GM18867 (cell line): ENCODE results near the gene PRKG2.

Source experiments
- ATAC-seq: cut with Tn5 transposase; IDR thresholded peaks from one replicate; pipeline ENCODE4 v1.9.1; 2021; ENCODE audit warnings: mild to moderate bottlenecking, moderate library complexity; ENCODE audit not compliant: unreplicated experiment

The PRKG2 gene

GRCh38 chr4:81217779-81218178 is 2.8 kb upstream of the PRKG2 start:
- ATAC-seq, result no peak

GRCh38 chr4:81215931-81216330 is 909 bp upstream of the PRKG2 start:
- ATAC-seq, result no peak

- no peak for ATAC-seq
These were observed 710 bp downstream of the PRKG2 start for GRCh38 chr4:81214144-81214880.

- ATAC-seq, result no peak
These were observed 1.4 kb downstream of the PRKG2 start for GRCh38 chr4:81213671-81214070.

GRCh38 chr4:81211956-81212355 is 3.1 kb downstream of the PRKG2 start:
- ATAC-seq, result no peak

GRCh38 chr4:81207828-81208227 is 7.2 kb downstream of the PRKG2 start:
- ATAC-seq, result no peak

- ATAC-seq, result no peak
These were observed 9.7 kb downstream of the PRKG2 start for GRCh38 chr4:81205302-81205701.

GRCh38 chr4:81204571-81204970 is 10.5 kb downstream of the PRKG2 start:
- no peak for ATAC-seq

- ATAC-seq, result no peak
These were observed 15.2 kb downstream of the PRKG2 start for GRCh38 chr4:81199831-81200230.

- ATAC-seq, result no peak
These were observed 16.4 kb downstream of the PRKG2 start for GRCh38 chr4:81198609-81199008.

- ATAC-seq, result no peak
These were observed 17.0 kb downstream of the PRKG2 start for GRCh38 chr4:81197864-81198524.

- ATAC-seq, result no peak
These were observed 18.8 kb downstream of the PRKG2 start for GRCh38 chr4:81196126-81196650.

- no peak for ATAC-seq
These were observed 19.5 kb downstream of the PRKG2 start for GRCh38 chr4:81195475-81195874.

- ATAC-seq, result no peak
These were observed 20.7 kb downstream of the PRKG2 start for GRCh38 chr4:81194286-81194685.

GRCh38 chr4:81180916-81181315 is 34.1 kb downstream of the PRKG2 start:
- ATAC-seq, result no peak

- no peak for ATAC-seq
These were observed 35.7 kb downstream of the PRKG2 start for GRCh38 chr4:81179326-81179725.

GRCh38 chr4:81173213-81173612 is 41.8 kb downstream of the PRKG2 start:
- no peak for ATAC-seq

- no peak for ATAC-seq
These were observed 48.4 kb downstream of the PRKG2 start for GRCh38 chr4:81166458-81167160.

- no peak for ATAC-seq
These were observed 49.1 kb downstream of the PRKG2 start for GRCh38 chr4:81165861-81166430.

GRCh38 chr4:81164623-81165416 is 50.2 kb downstream of the PRKG2 start:
- ATAC-seq, result no peak

- no peak for ATAC-seq
These were observed 50.9 kb downstream of the PRKG2 start for GRCh38 chr4:81164126-81164525.
